HL-60 (cell line): ENCODE results near the gene EIF1.

Experiments
- CTCF ChIP-seq: IDR thresholded peaks from one replicate; pipeline ENCODE4 v1.5.1; 2011; ENCODE audit warnings: low read length, control low read depth, inconsistent platforms; ENCODE audit not compliant: insufficient read depth
- GABPA ChIP-seq: IDR thresholded peaks from 2 replicates; pipeline ENCODE4 v1.6.1; 2012; ENCODE audit warnings: low read depth
- POLR2AphosphoS5 ChIP-seq: IDR thresholded peaks from 2 replicates; pipeline ENCODE4 v1.6.1; 2012; ENCODE audit warnings: low read depth
- REST ChIP-seq: IDR thresholded peaks from 2 replicates; pipeline ENCODE4 v1.6.1; 2012; ENCODE audit warnings: low read depth; ENCODE audit not compliant: insufficient replicate concordance

GRCh38 chr17:41737680-41738023 is 49.0 kb downstream of the EIF1 start:
- TF ChIP-seq POLR2AphosphoS5 = no peak
- TF ChIP-seq CTCF = no peak
- TF ChIP-seq REST = no peak
- TF ChIP-seq GABPA = no peak
